Fibroblast of lung (primary cell): ENCODE data around the gene LCMT2. TPM values are rescaled to one million over a fixed set of nuclear protein-coding genes. Genes with fewer than 3 reads are reported as not detected.

Experiments used
- DNase-seq, 2 donors: peaks; one replicate each; pipeline versions ENCODE4 v3.0.0 to v3.0.0-alpha.2; 2010; ENCODE audit warnings: low read depth in 2 of 2
- H2AFZ ChIP-seq: 2 replicates; pipeline ENCODE4 v1.5.1; 2012; ENCODE audit warnings: low read length, control low read depth, inconsistent platforms
- H3K27ac ChIP-seq: 2 replicates; pipeline ENCODE4 v1.5.1; 2011; ENCODE audit warnings: low read length, control low read depth; ENCODE audit not compliant: insufficient read depth
- H3K27me3 ChIP-seq: 2 replicates; pipeline ENCODE4 v1.5.1; 2011; ENCODE audit warnings: mild to moderate bottlenecking, low read length; ENCODE audit not compliant: control insufficient read depth, insufficient read depth
- H3K36me3 ChIP-seq: 2 replicates; pipeline ENCODE4 v1.5.1; 2011; ENCODE audit warnings: low read length; ENCODE audit not compliant: control insufficient read depth, insufficient read depth
- H3K4me1 ChIP-seq: 2 replicates; pipeline ENCODE4 v1.5.1; 2011; ENCODE audit warnings: low read length; ENCODE audit not compliant: control insufficient read depth, insufficient read depth; ENCODE audit errors: extremely low read depth
- H3K4me2 ChIP-seq: 2 replicates; pipeline ENCODE4 v1.5.1; 2011; ENCODE audit warnings: low read length, control low read depth; ENCODE audit not compliant: insufficient read depth; ENCODE audit errors: extremely low read depth
- H3K4me3 ChIP-seq, 4 experiments: fragments of 200-600 bp in 1 of 4; sonication (generic) in 1 of 4; replicated peaks in 1 of 4; 2 replicates each; pipeline ENCODE4 v1.5.1; 2011 to 2016; ENCODE audit warnings: low read length in 4 of 4, low read depth in 3 of 4, mild to moderate bottlenecking in 3 of 4, control low read depth in 2 of 4, inconsistent platforms in 1 of 4, mixed read lengths in 1 of 4; ENCODE audit not compliant: insufficient read depth in 1 of 4; ENCODE audit errors: control extremely low read depth in 1 of 4
- H3K79me2 ChIP-seq: 2 replicates; pipeline ENCODE4 v1.5.1; 2012; ENCODE audit warnings: mild to moderate bottlenecking, low read length, inconsistent platforms; ENCODE audit not compliant: control insufficient read depth, insufficient read depth
- H3K9ac ChIP-seq: 2 replicates; pipeline ENCODE4 v1.5.1; 2011; ENCODE audit warnings: mild to moderate bottlenecking, low read length, control low read depth; ENCODE audit not compliant: insufficient read depth
- H3K9me3 ChIP-seq: 2 replicates; pipeline ENCODE4 v1.5.1; 2012; ENCODE audit warnings: low read depth, low read length; ENCODE audit not compliant: control insufficient read depth, insufficient read depth
- H4K20me1 ChIP-seq: 2 replicates; pipeline ENCODE4 v1.5.1; 2011; ENCODE audit warnings: low read length; ENCODE audit not compliant: control insufficient read depth, insufficient read depth; ENCODE audit errors: extremely low read depth
- EZH2 ChIP-seq: IDR thresholded peaks from 2 replicates; pipeline ENCODE4 v1.5.1; 2012; ENCODE audit warnings: low read length, control low read depth, mild to moderate bottlenecking; ENCODE audit errors: missing control alignments
- polyA plus RNA-seq, 2 donors: library from polyadenylated mRNA; depleted of rRNA in 1 of 2; stranded (reverse) in 1 of 2; unstranded in 1 of 2; fragments of >200 nt; gene quantifications; 2 replicates each; pipeline ENCODE4 v1.2.1, GENCODE V29; 2011 to 2012; ENCODE audit warnings: missing spikeins in 1 of 2
- total RNA-seq: library from RNA; depleted of rRNA; stranded (reverse); fragments of >200 nt; gene quantifications from 2 replicates; pipeline ENCODE4 v1.2.1, GENCODE V29; 2014
- TF ChIP-seq, protein P1 (sequence below), 2 donors: IDR thresholded peaks in 1 of 2; conservative IDR thresholded peaks in 1 of 2; 1 replicate in 1 of 2; 2 replicates in 1 of 2; pipeline ENCODE4 v1.5.1; 2011 to 2012; ENCODE audit warnings: low read length in 2 of 2, control low read depth in 1 of 2, inconsistent platforms in 1 of 2, low read depth in 1 of 2, mild to moderate bottlenecking in 1 of 2

LCMT2 gene
- total and polyA plus RNA-seq, 2 donors (not counting 1 experiment from before 2014, with no cell fraction given) = 4.8 to 12.5 TPM

DNA sequence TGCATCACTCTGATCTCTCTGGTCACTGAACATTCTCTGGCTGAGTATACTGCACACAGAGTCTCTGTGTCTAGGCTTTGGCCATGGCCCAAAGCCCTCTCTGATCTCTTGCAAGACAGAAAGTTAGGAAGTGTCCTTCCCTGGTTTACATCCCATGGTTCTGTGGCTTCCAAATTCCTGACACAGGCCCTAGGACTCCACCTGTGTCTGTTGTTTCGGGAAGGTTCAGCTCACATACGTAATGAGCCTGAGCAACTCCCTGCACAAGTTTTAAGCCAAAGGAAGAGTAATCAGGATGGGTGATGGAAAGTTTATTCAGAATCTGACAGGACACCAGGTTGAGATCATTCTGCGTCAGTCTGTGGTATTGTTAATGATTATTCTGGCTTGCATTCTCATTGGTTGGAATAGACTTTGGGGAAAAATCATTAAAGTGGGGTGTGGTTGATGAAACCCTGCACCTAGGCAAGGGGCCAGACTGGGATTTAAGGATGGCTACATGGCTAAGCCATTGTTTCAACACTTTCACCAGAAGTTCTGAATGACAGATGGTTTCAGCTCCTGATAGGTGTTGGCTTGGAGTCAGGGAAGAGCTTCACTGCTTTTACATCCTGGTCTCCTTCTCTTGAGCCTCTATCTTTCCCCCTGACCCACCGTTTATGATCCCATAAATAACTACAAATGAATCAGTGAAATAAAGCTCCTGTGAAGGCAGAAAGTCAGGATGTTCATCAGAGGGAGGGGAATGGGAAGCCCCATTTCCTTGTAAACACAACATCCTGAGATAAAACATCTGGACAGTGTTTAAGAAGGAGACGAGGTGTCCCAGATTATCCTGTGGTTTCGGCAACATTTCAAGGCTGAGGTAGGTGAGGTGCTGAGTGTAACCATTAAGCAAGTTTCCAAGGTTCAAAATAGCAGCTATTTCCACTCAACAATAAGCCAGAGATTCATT, 14.1 kb downstream of the LCMT2 start:
- Histone ChIP-seq H2AFZ (no peak overlapping the region), H3K79me2 (no peaks in the 10 kb centered on the region), H3K9me3 (no peaks in the 10 kb centered on the region), H3K27ac (no peak overlapping the region), H3K4me1 (no peaks in the 10 kb centered on the region), H3K36me3 (no peaks in the 10 kb centered on the region), H3K27me3 (peaks cover 31% of the 10 kb centered on the region), H3K4me3 (no peak overlapping the region), H3K4me2 (no peak overlapping the region), H4K20me1 (no peaks in the 10 kb centered on the region), H3K9ac (no peak overlapping the region)
- peak in 1 of 2 donors; percentile 31 for DNase-seq
- TF ChIP-seq, protein P1, sequence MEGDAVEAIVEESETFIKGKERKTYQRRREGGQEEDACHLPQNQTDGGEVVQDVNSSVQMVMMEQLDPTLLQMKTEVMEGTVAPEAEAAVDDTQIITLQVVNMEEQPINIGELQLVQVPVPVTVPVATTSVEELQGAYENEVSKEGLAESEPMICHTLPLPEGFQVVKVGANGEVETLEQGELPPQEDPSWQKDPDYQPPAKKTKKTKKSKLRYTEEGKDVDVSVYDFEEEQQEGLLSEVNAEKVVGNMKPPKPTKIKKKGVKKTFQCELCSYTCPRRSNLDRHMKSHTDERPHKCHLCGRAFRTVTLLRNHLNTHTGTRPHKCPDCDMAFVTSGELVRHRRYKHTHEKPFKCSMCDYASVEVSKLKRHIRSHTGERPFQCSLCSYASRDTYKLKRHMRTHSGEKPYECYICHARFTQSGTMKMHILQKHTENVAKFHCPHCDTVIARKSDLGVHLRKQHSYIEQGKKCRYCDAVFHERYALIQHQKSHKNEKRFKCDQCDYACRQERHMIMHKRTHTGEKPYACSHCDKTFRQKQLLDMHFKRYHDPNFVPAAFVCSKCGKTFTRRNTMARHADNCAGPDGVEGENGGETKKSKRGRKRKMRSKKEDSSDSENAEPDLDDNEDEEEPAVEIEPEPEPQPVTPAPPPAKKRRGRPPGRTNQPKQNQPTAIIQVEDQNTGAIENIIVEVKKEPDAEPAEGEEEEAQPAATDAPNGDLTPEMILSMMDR (conservative IDR thresholded peaks at IDR 0.05 in 1 of 2, IDR thresholded peaks at IDR 0.05 in 1 of 2; ENCODE audit: low read depth in 1 of 2, low read length in 2 of 2) = no peak
- TF ChIP-seq EZH2 = no peak

DNA sequence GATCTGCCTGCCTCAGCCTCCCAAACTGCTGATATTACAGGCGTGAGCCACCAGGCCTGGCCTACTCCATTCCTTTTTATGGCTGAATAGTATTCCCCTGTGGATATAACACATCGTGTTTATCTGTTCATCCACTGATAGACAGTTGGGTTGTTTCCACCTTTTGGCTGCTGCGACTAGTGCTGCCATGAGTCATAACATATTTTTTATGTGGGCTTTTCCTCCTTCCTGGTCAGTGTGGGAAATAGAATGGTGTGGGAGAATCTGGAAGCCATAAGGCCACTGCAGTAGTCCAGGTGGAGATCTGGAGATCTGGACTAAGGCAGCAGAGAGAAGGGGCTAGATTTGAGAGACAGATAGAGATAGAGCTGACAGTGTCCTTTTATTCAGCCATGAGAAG, 16.2 kb downstream of the LCMT2 start:
- DNase-seq = no peak
- Histone ChIP-seq H4K20me1 (no peaks in the 10 kb centered on the region), H2AFZ (no peak overlapping the region), H3K4me1 (no peaks in the 10 kb centered on the region), H3K9me3 (no peaks in the 10 kb centered on the region), H3K36me3 (no peaks in the 10 kb centered on the region), H3K4me2 (no peak overlapping the region), H3K9ac (no peak overlapping the region), H3K27me3 (peaks cover 29% of the 10 kb centered on the region), H3K27ac (no peak overlapping the region), H3K4me3 (no peak overlapping the region), H3K79me2 (no peaks in the 10 kb centered on the region)
- TF ChIP-seq, protein P1 (conservative IDR thresholded peaks at IDR 0.05 in 1 of 2, IDR thresholded peaks at IDR 0.05 in 1 of 2; ENCODE audit: low read depth in 1 of 2, low read length in 2 of 2) = no peak
- no peak for TF ChIP-seq EZH2

DNA sequence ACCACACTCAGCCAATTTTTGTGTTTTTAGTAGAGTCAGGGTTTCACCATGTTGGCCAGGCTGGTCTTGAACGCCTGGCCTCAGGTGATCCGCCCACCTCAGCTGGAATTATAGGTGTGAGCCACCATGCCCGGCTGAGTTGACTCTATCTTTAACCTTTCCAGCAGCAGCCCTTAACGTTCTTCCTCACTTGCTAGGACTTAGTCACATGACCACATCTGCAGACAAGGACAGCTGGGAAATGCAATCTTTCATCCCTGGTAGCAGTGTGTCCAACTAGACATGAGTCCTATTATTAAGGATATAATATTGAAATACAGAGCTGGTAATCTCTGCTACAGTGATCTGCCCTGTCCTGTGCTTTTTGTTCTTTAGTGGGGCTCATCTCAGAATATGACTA, 18.0 kb downstream of the LCMT2 start:
- no peak for DNase-seq
- Histone ChIP-seq H3K4me1 (no peaks in the 10 kb centered on the region), H3K27me3 (peaks cover 18% of the 10 kb centered on the region), H3K9me3 (no peaks in the 10 kb centered on the region), H3K4me2 (no peak overlapping the region), H3K36me3 (no peaks in the 10 kb centered on the region), H2AFZ (no peak overlapping the region), H4K20me1 (no peaks in the 10 kb centered on the region), H3K27ac (no peak overlapping the region), H3K4me3 (no peak overlapping the region), H3K9ac (no peak overlapping the region), H3K79me2 (no peaks in the 10 kb centered on the region)
- TF ChIP-seq EZH2 = no peak
- TF ChIP-seq, protein P1 (conservative IDR thresholded peaks at IDR 0.05 in 1 of 2, IDR thresholded peaks at IDR 0.05 in 1 of 2; ENCODE audit: low read depth in 1 of 2, low read length in 2 of 2) = no peak
